ENCODE results near the gene PRDM15.

- TF ChIP-seq EZH2phosphoT487 (IDR thresholded peaks at IDR 0.05; ENCODE audit: low read length): no peak
- TF ChIP-seq CTCF (IDR thresholded peaks at IDR 0.05; ENCODE audit: low read length): no peak
- TF ChIP-seq EZH2 (optimal IDR thresholded peaks at IDR 0.05; ENCODE audit: low read depth, low read length): no peak
Observed at GRCh38 chr21:41767606-41768436, 111.3 kb downstream of the PRDM15 start.
